ENCODE measurements around the gene TRRAP.
"Not testable (repeated sequence)": the region's sequence is repeated elsewhere in the genome, so short reads cannot be mapped to it uniquely, and the experiment has no call there.

The TRRAP gene

GRCh38 chr7:99032928-99033327 is 154.6 kb downstream of the TRRAP start:
- no peak for DNase-seq

- DNase-seq, result no peak
These were observed 155.4 kb downstream of the TRRAP start for GRCh38 chr7:99033765-99034164.

GRCh38 chr7:99034932-99035722 is 156.8 kb downstream of the TRRAP start:
- no peak for DNase-seq

- no peak for DNase-seq
These were observed 157.6 kb downstream of the TRRAP start for GRCh38 chr7:99035723-99036545.

- DNase-seq, result peak; percentile 13 to 21
These were observed 158.3 kb downstream of the TRRAP start for GRCh38 chr7:99036546-99037111.

- DNase-seq, result no peak
These were observed 159.1 kb downstream of the TRRAP start for GRCh38 chr7:99037327-99037940.

GRCh38 chr7:99038086-99038855 is 159.9 kb downstream of the TRRAP start:
- DNase-seq, result no peak

GRCh38 chr7:99039384-99039891 is 161.1 kb downstream of the TRRAP start:
- DNase-seq, result no peak

GRCh38 chr7:99040104-99040958 is 162.0 kb downstream of the TRRAP start:
- DNase-seq, result peak; percentile 56 to 70

- DNase-seq, result no peak
These were observed 163.2 kb downstream of the TRRAP start for GRCh38 chr7:99041526-99041925.

GRCh38 chr7:99042957-99043356 is 164.6 kb downstream of the TRRAP start:
- DNase-seq, result no peak

- DNase-seq, result not testable (repeated sequence)
These were observed 166.5 kb downstream of the TRRAP start for GRCh38 chr7:99044858-99045257.

- not testable (repeated sequence) for DNase-seq
These were observed 167.9 kb downstream of the TRRAP start for GRCh38 chr7:99046262-99046661.

GRCh38 chr7:99046722-99047121 is 168.4 kb downstream of the TRRAP start:
- no peak for DNase-seq

GRCh38 chr7:99047526-99048077 is 169.3 kb downstream of the TRRAP start:
- no peak for DNase-seq

- DNase-seq, result no peak
These were observed 172.6 kb downstream of the TRRAP start for GRCh38 chr7:99050971-99051370.

- DNase-seq, result no peak
These were observed 176.4 kb downstream of the TRRAP start for GRCh38 chr7:99054781-99055180.

GRCh38 chr7:99061001-99061776 is 182.9 kb downstream of the TRRAP start:
- DNase-seq, result no peak

Measured in inflammatory macrophage (primary cell).